Duodenal mucosa (tissue), 2 donors: ENCODE data around the gene TFB2M.
"Not testable (repeated sequence)": the region's sequence is repeated elsewhere in the genome, so short reads cannot be mapped to it uniquely, and the experiment has no call there.

Experiments used
- H3K27ac ChIP-seq: one replicate; pipeline ENCODE4 v1.7.0; 2013; ENCODE audit warnings: low read depth, low read length
- H3K27me3 ChIP-seq, 2 donors: one replicate each; pipeline ENCODE4 v1.7.0; 2013; ENCODE audit warnings: low read length in 2 of 2, control low read depth in 1 of 2; ENCODE audit not compliant: insufficient read depth in 2 of 2, control insufficient read depth in 1 of 2
- H3K36me3 ChIP-seq, 2 donors: one replicate each; pipeline ENCODE4 v1.7.0; 2013; ENCODE audit warnings: low read length in 2 of 2, control low read depth in 1 of 2; ENCODE audit not compliant: insufficient read depth in 2 of 2, control insufficient read depth in 1 of 2
- H3K4me1 ChIP-seq, 2 donors: one replicate each; pipeline ENCODE4 v1.7.0; 2013; ENCODE audit warnings: low read length in 2 of 2, control low read depth in 1 of 2; ENCODE audit not compliant: insufficient read depth in 2 of 2, control insufficient read depth in 1 of 2
- H3K4me3 ChIP-seq, 2 donors: one replicate each; pipeline ENCODE4 v1.7.0; 2013; ENCODE audit warnings: low read length in 2 of 2, low read depth in 1 of 2
- H3K9ac ChIP-seq, 2 donors: one replicate each; pipeline ENCODE4 v1.7.0; 2013; ENCODE audit warnings: low read length in 2 of 2, low read depth in 1 of 2
- H3K9me3 ChIP-seq, 2 donors: one replicate each; pipeline ENCODE4 v1.7.0; 2013; ENCODE audit warnings: low read length in 2 of 2, control low read depth in 1 of 2; ENCODE audit not compliant: control insufficient read depth in 1 of 2

TFB2M gene

DNA sequence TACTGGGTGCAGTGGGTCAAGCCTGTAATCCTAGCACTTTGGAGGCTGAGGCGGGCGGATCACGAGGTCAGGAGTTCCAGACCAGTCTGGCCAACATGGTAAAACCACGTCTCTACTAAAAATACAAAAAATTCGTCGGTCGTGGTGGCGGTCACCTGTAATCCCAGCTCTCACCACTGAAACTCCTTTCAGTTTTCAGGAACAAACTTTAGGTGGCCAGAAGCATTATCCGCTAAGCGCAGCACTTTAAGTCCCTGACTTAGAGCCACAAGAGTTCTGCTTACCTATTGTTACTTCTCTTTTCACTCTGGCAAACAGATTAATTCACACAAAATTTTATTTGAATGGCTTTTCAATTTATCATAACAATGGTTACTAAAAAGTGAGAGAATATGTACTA lies 5.2 kb downstream of the TFB2M start:
- peaks cover 8 to 31% of the 10 kb centered on the region in 2 donors for H3K36me3 ChIP-seq
- peaks cover 10 to 14% of the 10 kb centered on the region in 2 donors for H3K4me1 ChIP-seq
- not testable (repeated sequence) for H3K27me3 ChIP-seq, H3K27ac ChIP-seq, H3K9me3 ChIP-seq, H3K9ac ChIP-seq, H3K4me3 ChIP-seq

DNA sequence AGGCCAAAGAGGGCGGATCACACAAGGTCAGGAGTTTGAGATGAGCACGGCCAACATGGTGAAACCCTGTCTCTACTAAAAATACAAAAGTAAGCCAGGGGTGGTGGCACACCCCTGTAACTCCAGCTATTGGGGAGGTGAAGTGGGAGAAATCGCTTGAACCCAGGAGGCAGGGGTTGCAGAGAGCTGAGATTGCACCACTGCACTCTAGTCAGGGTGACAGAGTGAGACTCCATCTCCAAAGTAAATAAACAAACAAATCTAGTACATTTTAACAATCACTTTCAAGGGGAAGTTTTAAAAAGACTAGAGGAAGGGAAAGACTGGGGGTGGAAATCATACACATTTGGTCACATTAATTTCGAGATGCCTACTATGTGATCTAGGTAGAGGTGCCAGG lies 6.8 kb downstream of the TFB2M start:
- no peaks in the 10 kb centered on the region for H3K9me3 ChIP-seq
- H3K9ac ChIP-seq = no peak overlapping the region
- no peak overlapping the region for H3K27ac ChIP-seq
- H3K4me1 ChIP-seq = peaks cover 2 to 6% of the 10 kb centered on the region in 2 donors
- no peak overlapping the region for H3K4me3 ChIP-seq
- H3K36me3 ChIP-seq = peaks cover 8 to 40% of the 10 kb centered on the region in 2 donors
- no peaks in the 10 kb centered on the region for H3K27me3 ChIP-seq

DNA sequence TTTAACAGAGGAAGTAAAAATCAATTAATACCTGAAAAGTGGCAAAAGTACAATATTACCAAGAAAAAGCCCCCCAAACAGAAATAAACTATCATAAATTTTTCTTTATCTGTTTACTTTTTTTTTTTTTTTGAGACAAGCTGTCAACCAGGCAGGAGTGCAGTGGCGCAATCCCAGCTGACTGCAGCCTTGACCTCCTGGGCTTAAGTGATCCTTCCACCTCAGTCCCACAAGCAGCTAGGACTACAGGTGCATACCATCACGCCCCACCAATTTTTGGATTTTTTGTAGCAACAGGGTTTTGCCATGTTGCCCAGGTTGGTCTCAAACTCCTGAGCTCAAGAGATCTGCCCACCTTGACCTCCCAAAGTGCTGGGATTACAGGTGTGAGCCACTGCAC lies 8.0 kb downstream of the TFB2M start:
- H3K36me3 ChIP-seq = peaks cover 5 to 45% of the 10 kb centered on the region in 2 donors
- H3K4me3 ChIP-seq = no peak overlapping the region
- no peaks in the 10 kb centered on the region for H3K27me3 ChIP-seq
- no peaks in the 10 kb centered on the region for H3K4me1 ChIP-seq
- no peaks in the 10 kb centered on the region for H3K9me3 ChIP-seq
- H3K9ac ChIP-seq = no peak overlapping the region
- H3K27ac ChIP-seq = no peak overlapping the region

DNA sequence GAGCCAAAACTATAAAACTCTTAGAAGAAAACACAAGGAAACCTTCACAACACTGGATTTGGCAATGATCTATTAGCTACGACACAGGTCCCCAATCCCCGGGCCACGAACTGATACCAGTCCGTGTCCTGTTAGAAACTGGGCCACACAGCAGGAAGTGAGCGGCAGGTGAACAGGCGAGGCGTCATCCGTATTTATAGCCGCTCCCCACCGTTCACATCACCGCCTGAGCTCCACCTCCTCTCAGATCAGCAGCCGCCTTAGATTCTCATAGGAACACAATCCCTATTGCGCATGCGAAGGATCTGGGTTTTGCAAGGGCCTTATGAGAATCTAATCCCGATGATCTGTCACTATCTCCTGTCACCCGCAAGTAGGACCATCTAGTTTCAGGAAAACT lies 11.9 kb downstream of the TFB2M start:
- peaks cover 0 to 64% of the 10 kb centered on the region in 2 donors for H3K36me3 ChIP-seq

DNA sequence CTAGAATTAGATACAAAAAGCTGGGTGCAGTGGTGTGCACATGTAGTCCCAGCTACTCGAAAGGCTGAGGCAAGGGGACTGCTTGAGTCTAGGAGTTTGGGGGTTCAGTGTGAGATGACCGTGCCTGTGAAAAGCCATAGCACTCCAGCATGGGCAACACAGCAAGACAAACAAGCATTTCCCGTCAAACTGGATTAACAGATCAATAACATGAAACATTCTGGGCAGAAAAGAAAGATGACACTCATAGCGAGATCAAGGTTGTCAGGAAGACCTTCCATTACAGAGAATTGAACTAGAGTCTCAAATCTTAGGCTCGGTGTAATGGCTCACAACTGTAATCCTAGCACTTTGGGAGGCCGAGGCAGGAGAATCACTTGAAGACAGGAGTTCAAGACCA lies 14.0 kb downstream of the TFB2M start:
- H3K27ac ChIP-seq = no peak overlapping the region

More for the DNA sequence above, 11.9 kb downstream of the TFB2M start:
- Histone ChIP-seq H3K4me1 (no peaks in the 10 kb centered on the region), H3K9me3 (no peaks in the 10 kb centered on the region), H3K9ac (no peak overlapping the region), H3K27me3 (no peaks in the 10 kb centered on the region), H3K4me3 (no peak overlapping the region), H3K27ac (no peak overlapping the region)

DNA sequence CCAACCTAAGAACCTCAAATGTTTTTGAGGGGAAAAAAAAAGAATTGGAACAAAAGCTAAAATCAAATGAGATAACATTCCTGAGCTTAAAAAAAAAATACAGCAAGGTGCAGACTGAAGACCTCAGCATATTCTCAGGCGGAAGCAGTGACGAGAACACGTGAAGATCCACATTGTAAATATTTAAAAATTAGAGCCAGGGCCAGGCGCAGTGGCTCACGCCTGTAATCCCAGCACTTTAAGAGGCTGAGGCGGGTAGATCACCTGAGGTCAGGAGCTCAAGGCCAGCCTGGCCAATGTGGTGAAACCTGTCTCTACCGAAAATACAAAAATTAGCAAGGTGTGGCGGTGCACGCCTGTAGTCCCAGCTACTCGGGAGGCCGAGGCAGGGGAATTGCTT lies 15.7 kb downstream of the TFB2M start:
- no peak overlapping the region for H3K4me3 ChIP-seq

More for the DNA sequence above, 14.0 kb downstream of the TFB2M start:
- no peak overlapping the region for H3K9ac ChIP-seq
- no peaks in the 10 kb centered on the region for H3K4me1 ChIP-seq
- no peak overlapping the region for H3K4me3 ChIP-seq
- H3K9me3 ChIP-seq = no peaks in the 10 kb centered on the region
- H3K36me3 ChIP-seq = peaks cover 0 to 68% of the 10 kb centered on the region in 2 donors
- H3K27me3 ChIP-seq = no peaks in the 10 kb centered on the region

DNA sequence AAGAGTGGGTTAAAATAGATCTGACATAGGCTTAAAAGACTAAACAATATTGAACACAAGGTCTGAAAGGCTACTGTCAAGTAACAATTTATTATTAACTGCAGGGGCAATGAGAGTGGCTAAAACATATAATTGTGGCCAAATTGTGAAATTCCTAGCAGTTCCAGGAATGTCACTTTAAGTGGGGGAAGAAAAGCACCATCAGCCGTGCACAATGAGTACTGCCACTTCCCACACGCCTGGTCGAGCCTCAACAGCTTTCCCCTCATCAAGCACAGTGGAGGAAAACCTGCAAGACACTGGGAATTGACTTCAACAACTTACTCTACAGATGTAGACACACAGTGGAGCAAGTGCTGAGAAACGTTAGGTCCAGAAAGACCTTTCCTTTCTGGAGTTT lies 16.4 kb downstream of the TFB2M start:
- Histone ChIP-seq H3K36me3 (peaks cover 0 to 60% of the 10 kb centered on the region in 2 donors), H3K27ac (no peak overlapping the region), H3K9ac (no peak overlapping the region), H3K27me3 (no peaks in the 10 kb centered on the region), H3K9me3 (no peaks in the 10 kb centered on the region), H3K4me1 (no peaks in the 10 kb centered on the region), H3K4me3 (no peak overlapping the region)

More for the DNA sequence above, 15.7 kb downstream of the TFB2M start:
- Histone ChIP-seq H3K4me1 (no peaks in the 10 kb centered on the region), H3K9me3 (no peaks in the 10 kb centered on the region), H3K27me3 (no peaks in the 10 kb centered on the region), H3K36me3 (peaks cover 0 to 64% of the 10 kb centered on the region in 2 donors), H3K9ac (no peak overlapping the region), H3K27ac (no peak overlapping the region)

DNA sequence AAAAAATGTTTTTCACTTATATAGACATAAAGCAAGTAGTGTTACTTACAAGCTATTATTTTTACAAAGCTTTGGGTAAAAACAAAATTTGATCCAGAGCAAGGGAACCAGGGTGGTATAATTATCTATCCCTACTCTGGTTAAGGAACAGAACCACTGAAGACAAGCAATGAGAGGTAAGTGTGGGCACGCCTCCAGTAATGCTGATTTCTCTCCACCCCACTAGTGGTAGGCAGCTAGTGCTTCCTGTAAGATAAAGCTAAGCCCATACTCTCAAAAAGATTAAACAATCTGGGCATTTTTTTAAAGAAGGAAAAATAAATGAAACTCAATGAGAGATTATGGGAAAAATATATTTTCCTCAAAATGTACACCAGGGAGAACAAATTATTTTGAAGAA lies 22.1 kb downstream of the TFB2M start:
- Histone ChIP-seq H3K4me1 (no peaks in the 10 kb centered on the region), H3K4me3 (no peak overlapping the region), H3K9ac (no peak overlapping the region), H3K27ac (no peak overlapping the region), H3K27me3 (no peaks in the 10 kb centered on the region), H3K9me3 (no peaks in the 10 kb centered on the region), H3K36me3 (peaks cover 0 to 61% of the 10 kb centered on the region in 2 donors)

DNA sequence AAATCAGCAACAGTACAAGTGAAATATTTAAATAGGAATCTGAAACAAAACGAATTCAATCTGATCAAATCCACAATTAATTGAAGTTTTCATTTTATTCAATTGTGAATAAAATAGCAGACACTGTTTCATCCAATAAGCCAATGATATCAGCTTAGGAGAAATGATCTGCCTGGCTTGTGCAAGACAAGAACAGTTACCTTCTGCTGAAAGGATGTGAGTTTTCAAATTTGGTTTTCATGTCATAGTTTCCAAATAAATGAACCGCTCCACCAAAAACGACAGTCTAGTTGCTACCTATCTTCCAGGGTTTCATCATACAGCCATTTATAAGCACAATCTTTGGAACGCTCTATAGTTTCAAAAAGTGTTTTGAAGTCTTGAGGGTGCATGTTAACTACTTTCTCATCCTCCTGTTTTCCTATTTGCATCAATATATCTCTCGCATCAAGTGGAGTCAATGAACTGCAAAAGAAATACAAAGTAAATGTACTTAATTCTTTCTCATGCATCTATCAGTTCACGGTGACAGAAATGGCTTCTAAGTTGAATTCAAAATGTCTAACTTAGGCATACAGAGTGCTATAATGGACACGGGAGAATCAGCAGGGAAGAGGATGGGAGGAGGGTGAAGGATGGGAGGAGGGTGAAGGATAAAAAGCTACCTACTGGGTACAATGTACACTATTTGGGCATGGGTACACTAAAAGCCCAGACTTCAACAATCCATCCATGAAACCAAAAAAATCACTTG lies 25.1 kb downstream of the TFB2M start:
- no peak overlapping the region for H3K4me3 ChIP-seq
- no peaks in the 10 kb centered on the region for H3K9me3 ChIP-seq
- H3K4me1 ChIP-seq = no peaks in the 10 kb centered on the region
- H3K36me3 ChIP-seq = peaks cover 0 to 45% of the 10 kb centered on the region in 2 donors
- no peak overlapping the region for H3K27ac ChIP-seq
- H3K27me3 ChIP-seq = no peaks in the 10 kb centered on the region
- H3K9ac ChIP-seq = no peak overlapping the region

DNA sequence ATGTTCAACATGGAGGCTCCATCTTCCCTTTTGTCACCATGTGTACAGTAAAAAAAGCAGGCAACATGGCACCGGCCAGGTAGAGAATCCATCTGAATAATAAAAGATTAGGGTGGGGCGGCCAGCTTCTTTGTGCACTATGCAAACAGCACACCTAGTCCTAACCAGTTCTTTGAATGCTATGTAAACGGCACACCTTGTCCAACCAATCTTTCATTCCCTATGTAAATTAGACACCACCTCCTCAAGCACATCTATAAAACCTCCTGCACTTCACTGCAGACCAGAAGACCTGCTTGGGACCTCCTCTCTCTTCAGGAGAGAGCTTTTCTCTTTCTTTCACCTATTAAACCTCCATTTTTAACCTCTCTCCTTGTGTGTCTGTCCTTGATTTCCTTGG lies 28.2 kb downstream of the TFB2M start:
- no peak overlapping the region for H3K9ac ChIP-seq
- H3K27ac ChIP-seq = no peak overlapping the region
- no peaks in the 10 kb centered on the region for H3K4me1 ChIP-seq
- H3K9me3 ChIP-seq = no peaks in the 10 kb centered on the region
- H3K27me3 ChIP-seq = no peaks in the 10 kb centered on the region
- no peak overlapping the region for H3K4me3 ChIP-seq
- peaks cover 0 to 22% of the 10 kb centered on the region in 2 donors for H3K36me3 ChIP-seq
